Measurements from ENCODE around the gene MASP1. TPM values are rescaled to one million over a fixed set of nuclear protein-coding genes. Genes with fewer than 3 reads are reported as not detected.

Gene MASP1
- total RNA-seq, 1 donor from 2014 or later, result not detected

- TF ChIP-seq CTCF (conservative IDR thresholded peaks at IDR 0.05; ENCODE audit: low read depth, low read length), result no peak
- no peak overlapping the region for H3K4me3 ChIP-seq (ENCODE audit: low read depth, low read length)
- DNase-seq (ENCODE audit: low read depth), result no peak
Measured at GRCh38 chr3:187325632-187326031, 34.1 kb upstream of the MASP1 start.

GRCh38 chr3:187323091-187323490, 31.6 kb upstream of the MASP1 start:
- no peak for DNase-seq (ENCODE audit: low read depth)
- TF ChIP-seq CTCF (conservative IDR thresholded peaks at IDR 0.05; ENCODE audit: low read depth, low read length), result no peak
- H3K4me3 ChIP-seq (ENCODE audit: low read depth, low read length), result no peak overlapping the region

GRCh38 chr3:187322291-187322690, 30.8 kb upstream of the MASP1 start:
- DNase-seq (ENCODE audit: low read depth), result no peak
- no peak for TF ChIP-seq CTCF (conservative IDR thresholded peaks at IDR 0.05; ENCODE audit: low read depth, low read length)
- H3K4me3 ChIP-seq (ENCODE audit: low read depth, low read length), result no peak overlapping the region

GRCh38 chr3:187321766-187322165, 30.2 kb upstream of the MASP1 start:
- H3K4me3 ChIP-seq (ENCODE audit: low read depth, low read length), result no peak overlapping the region
- no peak for TF ChIP-seq CTCF (conservative IDR thresholded peaks at IDR 0.05; ENCODE audit: low read depth, low read length)
- DNase-seq (ENCODE audit: low read depth), result no peak

GRCh38 chr3:187319699-187320302, 28.3 kb upstream of the MASP1 start:
- no peak for DNase-seq (ENCODE audit: low read depth)
- H3K4me3 ChIP-seq (ENCODE audit: low read depth, low read length), result no peak overlapping the region
- TF ChIP-seq CTCF (conservative IDR thresholded peaks at IDR 0.05; ENCODE audit: low read depth, low read length), result peak; percentile 100

- TF ChIP-seq CTCF (conservative IDR thresholded peaks at IDR 0.05; ENCODE audit: low read depth, low read length), result peak; percentile 89
- peak overlapping the region; percentile 47 for H3K4me3 ChIP-seq (ENCODE audit: low read depth, low read length)
- DNase-seq (ENCODE audit: low read depth), result no peak
Measured at GRCh38 chr3:187318819-187319616, 27.5 kb upstream of the MASP1 start.

Measured in epithelial cell of proximal tubule (primary cell).